Muscle of leg (tissue), 11 donors: ENCODE results near the gene MYEOV. TPM values are rescaled to one million over a fixed set of nuclear protein-coding genes. Genes with fewer than 3 reads are reported as not detected.

Source experiments
- DNase-seq: peaks from one replicate; pipeline ENCODE4 v3.0.0; 2013
- H3K27ac ChIP-seq: one replicate; pipeline ENCODE4 v1.5.1; 2013; ENCODE audit warnings: mild to moderate bottlenecking, low read length, control low read depth
- H3K27me3 ChIP-seq: one replicate; pipeline ENCODE4 v1.6.1; 2013; ENCODE audit warnings: low read length; ENCODE audit not compliant: control insufficient read depth, insufficient read depth
- H3K36me3 ChIP-seq: one replicate; pipeline ENCODE4 v1.6.1; 2013; ENCODE audit warnings: low read length; ENCODE audit not compliant: control insufficient read depth, insufficient read depth
- H3K4me1 ChIP-seq: one replicate; pipeline ENCODE4 v1.6.1; 2013; ENCODE audit warnings: low read length; ENCODE audit not compliant: control insufficient read depth, insufficient read depth
- H3K4me3 ChIP-seq: one replicate; pipeline ENCODE4 v1.5.1; 2013; ENCODE audit warnings: low read length, control low read depth
- H3K9me3 ChIP-seq: replicated peaks from 2 replicates; pipeline ENCODE4 v1.6.1; 2013; ENCODE audit warnings: low read depth, low read length; ENCODE audit not compliant: control insufficient read depth
- WGBS: methylation state at CpG from one replicate; pipeline ENCODE4 v1.1.5; 2013; ENCODE audit warnings: missing lambda C conversion rate; ENCODE audit not compliant: insufficient coverage; 5-methylcytosine and 5-hydroxymethylcytosine counted together
- polyA plus RNA-seq, 8 donors: library from polyadenylated mRNA; unstranded; fragments of 120-200 nt; gene quantifications; one replicate each; pipeline versions ENCODE4 v1.2.1 to v1.2.3, GENCODE V29; 2013; ENCODE audit warnings: inconsistent platforms in 1 of 8, low replicate concordance in 1 of 8; ENCODE audit not compliant: insufficient read length in 8 of 8, insufficient read depth in 1 of 8
- total RNA-seq: library from RNA; stranded (reverse); fragments of 120-200 nt; gene quantifications from one replicate; pipeline ENCODE4 v1.2.4, GENCODE V29; 2013

Gene MYEOV
- total and polyA plus RNA-seq, 9 donors, result 0.48 to 1.9 (median 1.1) TPM; not detected in 1

DNA sequence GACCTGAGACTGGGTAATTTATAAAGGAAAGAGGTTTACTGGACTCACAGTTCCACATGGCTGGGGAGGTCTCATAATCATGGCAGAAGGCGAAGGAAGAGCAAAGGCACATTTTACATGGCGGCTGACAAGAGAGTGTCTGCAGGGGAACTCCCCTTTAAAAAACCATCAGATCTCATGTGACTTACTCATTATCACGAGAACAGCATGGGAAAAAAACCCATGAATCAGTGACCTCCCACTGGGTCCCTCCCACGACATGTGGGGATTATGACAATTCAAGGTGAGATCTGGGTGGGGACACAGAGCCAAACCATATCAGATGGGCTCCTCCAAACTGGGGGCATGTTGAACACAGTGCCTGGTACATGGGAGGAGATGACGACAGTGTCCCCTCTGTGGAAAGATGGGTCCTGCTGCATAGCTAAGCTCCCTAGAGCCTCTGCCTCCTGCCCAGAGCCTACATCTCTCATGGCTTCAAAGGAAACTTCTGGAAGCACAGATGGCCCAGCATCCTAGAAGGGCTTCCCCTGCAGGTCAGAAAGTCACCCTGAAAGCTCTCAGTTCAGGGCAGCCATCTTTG lies 46.1 kb downstream of the MYEOV start:
- WGBS, result 57% methylated on average over 1 of the region's 5 CpGs
- no peaks in the 10 kb centered on the region for H3K36me3 ChIP-seq
- no peak overlapping the region for H3K4me3 ChIP-seq
- H3K9me3 ChIP-seq, result no peaks in the 10 kb centered on the region
- H3K4me1 ChIP-seq, result peaks cover 4% of the 10 kb centered on the region
- H3K27me3 ChIP-seq, result no peaks in the 10 kb centered on the region
- DNase-seq, result no peak
- no peak overlapping the region for H3K27ac ChIP-seq

DNA sequence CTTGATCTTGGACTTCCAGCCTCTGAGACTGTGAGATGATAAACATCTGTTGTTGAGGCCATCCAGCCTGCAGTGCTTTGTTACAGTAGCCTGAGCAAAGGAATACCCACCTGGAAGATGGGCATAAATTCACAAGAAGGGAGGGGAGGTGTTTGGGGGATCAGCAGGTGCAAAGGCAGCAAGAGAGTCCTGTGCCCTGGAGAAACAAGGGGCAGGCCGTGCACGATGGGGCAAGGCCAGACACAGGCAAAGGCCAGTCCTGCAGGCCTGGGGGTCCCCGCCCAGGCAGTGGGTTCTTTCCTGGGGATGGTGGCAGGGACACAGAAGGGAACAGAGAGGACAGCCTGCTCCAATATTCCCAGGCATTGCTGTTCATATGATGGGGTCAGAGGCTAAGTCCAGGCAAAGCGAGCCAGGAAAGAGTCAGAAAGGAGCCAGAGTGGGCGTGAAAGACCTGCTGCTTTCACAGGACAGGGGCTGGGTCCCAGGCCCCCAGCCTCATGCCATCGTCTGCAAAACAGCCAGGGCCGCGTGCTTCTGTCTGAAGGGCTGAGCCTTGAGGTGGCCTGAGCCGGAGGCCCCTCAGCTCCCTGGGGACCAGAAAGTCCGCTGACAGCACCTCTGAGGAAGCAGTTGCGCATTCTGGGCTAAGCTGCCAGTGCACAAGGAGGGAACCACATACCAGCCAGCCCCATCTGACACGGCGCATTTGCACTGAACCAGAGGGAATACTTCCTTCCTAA lies 48.8 kb downstream of the MYEOV start:
- Histone ChIP-seq H3K27me3 (no peaks in the 10 kb centered on the region), H3K9me3 (no peaks in the 10 kb centered on the region), H3K27ac (no peak overlapping the region), H3K4me1 (no peaks in the 10 kb centered on the region), H3K4me3 (no peak overlapping the region), H3K36me3 (no peaks in the 10 kb centered on the region)
- WGBS, result 85% methylated on average over 10 of the region's 13 CpGs
- no peak for DNase-seq

GRCh38 chr11:69343401-69344321 lies 49.7 kb downstream of the MYEOV start:
- DNase-seq, result no peak
- no peak overlapping the region for H3K27ac ChIP-seq
- no peak overlapping the region for H3K4me3 ChIP-seq
- no peaks in the 10 kb centered on the region for H3K36me3 ChIP-seq
- WGBS, result 91% methylated on average over 13 of the region's 13 CpGs
- H3K4me1 ChIP-seq, result no peaks in the 10 kb centered on the region
- no peaks in the 10 kb centered on the region for H3K27me3 ChIP-seq
- peaks cover 5% of the 10 kb centered on the region for H3K9me3 ChIP-seq

DNA sequence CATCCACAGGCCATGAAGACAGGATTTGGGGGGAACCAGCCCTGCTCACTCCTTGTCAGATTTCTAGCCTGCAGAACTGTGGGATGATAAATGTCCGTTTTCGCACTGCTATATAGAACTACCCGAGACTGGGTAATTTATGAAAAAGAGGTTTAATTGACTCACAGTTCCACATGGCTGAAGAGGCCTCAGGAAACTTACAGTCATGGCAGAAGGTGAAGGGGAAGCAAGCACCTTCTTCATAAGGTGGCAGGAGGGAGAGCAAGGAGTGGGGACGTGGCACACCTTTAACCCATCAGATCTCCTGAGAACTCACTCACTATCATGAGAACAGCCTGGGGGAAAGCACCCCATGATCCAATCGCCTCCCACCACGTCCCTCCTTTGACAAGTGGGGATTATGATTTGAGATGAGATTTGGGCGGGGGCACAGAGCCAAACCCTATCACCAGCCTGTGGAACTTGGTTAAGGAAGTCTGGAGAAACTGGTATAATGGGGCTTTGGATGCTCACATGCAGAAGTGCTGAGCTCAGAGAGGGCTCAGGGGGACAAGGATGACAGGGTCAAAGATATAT lies 50.7 kb downstream of the MYEOV start:
- Histone ChIP-seq H3K36me3 (no peaks in the 10 kb centered on the region), H3K4me3 (no peak overlapping the region), H3K27me3 (no peaks in the 10 kb centered on the region), H3K4me1 (no peaks in the 10 kb centered on the region), H3K27ac (no peak overlapping the region), H3K9me3 (peaks cover 6% of the 10 kb centered on the region)
- DNase-seq, result no peak
- WGBS, result 71% methylated on average over 4 of the region's 7 CpGs

Other genes starting within 250 kb of the MYEOV start
- gene TPCN2, start 245.2 kb upstream of the MYEOV start, total RNA-seq, result 6.8 TPM
- gene TPCN2, start 245.2 kb upstream of the MYEOV start, polyA plus RNA-seq, result 1 to 10 TPM; 6.4 to 9.9 (median 8.1) TPM
- 0.98 TPM for gene SMIM38, start 138.2 kb upstream of the MYEOV start, total RNA-seq
- under 1 TPM; 0.11 to 0.55 (median 0.26) TPM for gene SMIM38, start 138.2 kb upstream of the MYEOV start, polyA plus RNA-seq
- 0.04 TPM for gene LINC01488, start 187.5 kb downstream of the MYEOV start, total RNA-seq
- under 1 TPM in 6 of 8 donors, not detected in 2; 0.09 to 0.16 (median 0.10) TPM for gene LINC01488, start 187.5 kb downstream of the MYEOV start, polyA plus RNA-seq